HG02623 (cell line): ENCODE measurements around the gene COL8A2.

Source experiments
- ATAC-seq: cut with Tn5 transposase; IDR thresholded peaks from one replicate; pipeline ENCODE4 v1.9.1; 2021; ENCODE audit warnings: moderate library complexity; ENCODE audit not compliant: unreplicated experiment

The COL8A2 gene

DNA sequence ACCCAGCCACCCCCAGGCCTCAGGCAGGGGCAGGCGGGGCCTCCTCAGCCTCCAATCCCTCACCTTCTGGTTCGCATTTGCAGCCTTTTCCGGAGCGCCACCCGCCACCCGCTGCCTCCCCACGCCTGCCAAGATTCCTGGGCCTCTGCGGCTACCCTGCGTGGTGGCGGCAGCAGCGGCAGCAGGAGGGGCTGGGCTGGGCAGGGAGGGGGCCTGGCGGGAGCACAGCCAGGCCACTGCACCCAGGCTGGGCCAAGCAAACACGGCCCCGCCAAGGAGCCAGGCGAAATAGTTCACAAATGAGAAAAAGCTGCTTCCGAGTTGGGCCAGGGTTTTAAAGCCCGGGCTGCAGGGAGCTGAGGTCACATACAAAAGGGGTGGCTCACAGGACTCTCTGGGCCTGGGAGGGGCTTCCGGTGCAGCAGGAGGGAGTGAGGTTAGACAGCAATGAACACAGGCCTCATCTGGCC, 9.8 kb downstream of the COL8A2 start:
- ATAC-seq = no peak

DNA sequence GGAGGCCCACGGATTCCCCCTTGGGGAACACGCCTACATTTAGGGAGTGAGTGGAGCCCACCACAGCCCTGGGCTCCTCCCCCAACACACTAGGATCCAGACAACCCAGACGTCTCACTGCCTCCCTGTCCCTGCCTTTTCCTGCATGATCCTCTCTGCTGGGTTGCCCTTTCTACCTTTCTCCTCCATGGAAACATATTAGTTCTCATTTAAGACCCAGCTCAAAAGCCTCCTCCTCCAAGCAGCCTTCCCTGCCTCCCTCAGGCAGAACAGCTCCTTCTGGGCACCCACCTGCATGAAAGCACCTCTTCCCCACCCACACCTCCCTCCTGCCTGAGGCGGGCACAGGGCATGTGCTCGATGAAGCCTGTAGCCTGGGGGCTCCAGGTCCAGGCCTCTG, 10.7 kb downstream of the COL8A2 start:
- no peak for ATAC-seq

- ATAC-seq = no peak
These were observed 12.2 kb downstream of the COL8A2 start for GRCh38 chr1:36112823-36113222.

GRCh38 chr1:36111151-36111550, 13.9 kb downstream of the COL8A2 start:
- no peak for ATAC-seq

DNA sequence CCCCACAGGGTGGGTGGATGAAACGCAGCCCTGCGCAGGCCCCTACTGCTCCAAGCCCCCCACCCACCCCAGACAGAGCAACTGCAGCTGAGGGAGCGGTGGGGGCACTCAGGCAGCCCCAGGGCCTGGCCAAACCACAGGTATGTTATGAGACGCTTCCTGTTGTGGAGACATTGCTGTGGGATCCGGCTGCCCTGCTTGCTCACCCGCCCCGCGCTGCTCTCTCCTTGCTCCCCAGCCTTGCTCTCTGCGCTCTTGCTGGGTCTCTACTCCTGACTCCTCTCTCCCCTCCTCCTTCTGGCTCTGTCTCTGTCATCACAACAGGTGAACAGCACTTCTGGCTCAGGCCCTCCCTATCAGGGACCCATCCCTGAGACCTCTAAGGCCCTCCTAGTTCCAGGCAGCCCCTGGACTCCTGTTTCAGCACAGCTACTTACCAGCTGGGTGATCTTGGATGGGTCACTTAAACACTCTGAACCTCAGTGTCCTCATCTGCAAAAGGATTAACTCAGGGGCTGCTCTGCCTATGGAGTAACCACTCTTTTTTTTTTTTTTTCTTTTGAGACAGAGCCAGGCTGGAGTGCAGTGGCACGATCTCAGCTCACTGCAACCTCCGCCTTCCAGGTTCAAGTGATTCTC, 15.9 kb downstream of the COL8A2 start:
- no peak for ATAC-seq

GRCh38 chr1:36108314-36108713, 16.7 kb downstream of the COL8A2 start:
- no peak for ATAC-seq

DNA sequence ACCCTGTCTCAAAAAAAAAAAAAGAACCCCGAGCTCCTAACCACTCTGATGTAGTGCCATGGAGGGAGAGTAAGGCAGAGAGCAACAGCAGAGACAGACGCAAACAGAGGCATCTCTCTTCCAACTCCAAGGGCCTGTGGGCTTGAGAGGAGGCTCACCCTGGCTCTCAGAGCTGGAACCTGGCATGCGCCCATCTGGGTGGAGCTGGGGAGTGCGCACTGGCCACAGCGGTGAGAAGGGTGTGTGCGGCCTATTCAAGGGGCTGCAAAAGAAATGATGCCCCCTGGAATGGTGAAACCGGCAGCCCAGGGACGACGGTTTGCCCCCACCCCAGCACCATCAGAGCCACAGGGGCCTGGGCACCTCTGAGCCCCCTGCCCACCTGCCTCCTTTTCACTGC, 17.6 kb downstream of the COL8A2 start:
- ATAC-seq = no peak

GRCh38 chr1:36106269-36106668, 18.8 kb downstream of the COL8A2 start:
- ATAC-seq = no peak

GRCh38 chr1:36101546-36101945, 23.5 kb downstream of the COL8A2 start:
- ATAC-seq = no peak

- no peak for ATAC-seq
These were observed 24.6 kb downstream of the COL8A2 start for GRCh38 chr1:36100376-36100775.

GRCh38 chr1:36099681-36100341, 25.2 kb downstream of the COL8A2 start:
- no peak for ATAC-seq

GRCh38 chr1:36098650-36099365, 26.2 kb downstream of the COL8A2 start:
- no peak for ATAC-seq

GRCh38 chr1:36097693-36098585, 27.1 kb downstream of the COL8A2 start:
- no peak for ATAC-seq

- ATAC-seq = no peak
These were observed 28.3 kb downstream of the COL8A2 start for GRCh38 chr1:36096500-36097432.

GRCh38 chr1:36095760-36096405, 29.1 kb downstream of the COL8A2 start:
- ATAC-seq = no peak

DNA sequence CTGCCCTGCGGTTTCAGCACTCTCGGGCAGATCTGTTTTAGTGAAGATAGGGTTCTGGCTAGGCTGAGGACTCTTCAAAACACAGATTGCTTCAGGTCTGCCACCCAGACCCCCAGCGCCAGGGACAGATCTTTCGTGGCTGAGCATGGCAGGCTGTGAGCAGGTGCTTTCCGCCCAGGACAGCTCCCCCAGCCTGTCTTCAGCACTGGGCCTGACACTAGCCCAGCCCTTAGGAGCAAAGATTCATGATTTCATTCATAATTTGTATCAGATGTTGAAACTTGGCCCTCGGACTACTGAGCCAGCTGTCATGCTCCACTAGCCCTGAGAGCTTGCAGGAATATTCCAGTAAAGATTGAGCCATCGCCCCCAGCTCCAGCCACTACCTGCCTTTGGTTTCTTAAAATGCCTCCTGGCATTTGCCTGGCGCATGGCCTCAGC, 30.4 kb downstream of the COL8A2 start:
- ATAC-seq = no peak

- no peak for ATAC-seq
These were observed 31.1 kb downstream of the COL8A2 start for GRCh38 chr1:36093929-36094328.

- ATAC-seq = no peak
These were observed 31.8 kb downstream of the COL8A2 start for GRCh38 chr1:36093226-36093625.

- ATAC-seq = no peak
These were observed 32.2 kb downstream of the COL8A2 start for GRCh38 chr1:36092798-36093185.
